RKO (cell line): ENCODE data around the gene TLR5.

Experiments used
- DNase-seq: peaks from one replicate; pipeline ENCODE4 v3.0.0-alpha.2; 2016; ENCODE audit warnings: low spot score

The TLR5 gene

DNA sequence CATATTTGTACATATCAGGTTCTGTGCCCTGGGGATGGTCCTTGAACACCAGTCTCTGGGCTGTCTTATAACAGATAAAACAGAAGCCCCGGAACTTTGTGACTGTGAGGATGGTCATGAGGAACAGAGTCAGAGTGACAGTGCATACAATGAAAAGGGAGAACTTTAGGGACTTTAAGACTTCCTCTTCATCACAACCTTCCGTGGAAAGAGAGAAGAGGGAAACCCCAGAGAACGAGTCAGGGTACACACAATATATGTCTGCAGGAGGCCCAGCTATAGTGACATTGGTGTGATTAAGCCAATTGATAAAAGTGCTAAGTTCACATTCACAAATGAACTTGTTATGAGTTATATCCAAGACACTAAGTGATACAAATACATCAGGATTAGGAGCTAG, 32.1 kb downstream of the TLR5 start:
- DNase-seq = no peak

GRCh38 chr1:223109581-223110026, 33.4 kb downstream of the TLR5 start:
- DNase-seq = no peak

DNA sequence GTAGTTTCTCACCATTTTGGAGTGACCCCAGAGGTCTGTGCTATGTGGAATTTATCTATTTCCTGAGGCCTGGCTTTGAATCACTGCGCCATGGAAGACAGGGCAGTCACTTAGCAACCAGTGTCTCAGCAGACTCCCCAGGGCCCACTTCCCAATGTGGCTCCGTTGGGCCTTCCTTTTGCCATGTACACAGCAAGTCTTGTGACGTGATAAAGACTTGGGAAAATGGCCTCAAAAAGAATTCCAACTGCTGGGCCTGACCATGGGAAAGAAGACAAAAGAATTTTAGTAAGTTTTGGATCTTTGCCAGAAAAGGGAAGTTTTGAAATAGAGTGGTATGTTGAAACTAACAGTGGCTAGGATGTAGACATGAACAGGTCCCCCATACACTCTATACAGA, 36.2 kb downstream of the TLR5 start:
- DNase-seq = no peak

- DNase-seq = no peak
These were observed 37.5 kb downstream of the TLR5 start for GRCh38 chr1:223105568-223105967.

DNA sequence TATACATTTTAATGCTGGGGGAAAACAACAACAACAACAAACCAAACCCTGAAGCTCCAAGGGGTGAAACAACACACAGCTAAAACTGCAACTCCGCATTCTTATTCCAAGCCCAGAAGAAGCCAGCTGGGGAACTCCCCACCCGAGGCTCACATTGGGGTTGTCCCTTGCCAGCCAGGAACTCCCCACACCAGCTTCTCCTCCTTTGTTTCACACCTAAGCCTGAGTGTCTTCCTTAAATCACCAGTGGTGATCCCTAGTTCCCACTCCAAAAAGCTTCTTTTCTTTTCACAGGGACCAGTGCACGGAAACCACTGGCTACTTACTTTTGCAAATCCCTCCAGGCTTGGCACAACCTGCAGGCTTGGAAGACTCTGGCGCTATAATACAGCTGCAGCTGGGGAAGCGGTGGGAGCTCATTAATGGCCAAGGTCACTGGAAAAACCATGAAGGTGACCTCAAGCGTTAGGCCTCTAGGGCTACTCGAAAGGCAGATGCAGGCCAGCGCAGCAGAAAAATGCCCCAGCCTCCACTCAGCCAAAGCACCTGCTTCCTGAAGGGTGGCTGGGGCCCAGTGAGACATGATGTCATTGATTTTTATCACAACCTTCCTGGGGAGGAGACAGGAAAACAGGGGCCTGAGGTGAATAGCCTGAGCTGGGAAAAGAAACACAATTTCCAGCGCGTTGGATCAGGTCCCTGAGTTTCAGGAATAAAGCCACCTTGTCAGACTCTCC, 40.1 kb downstream of the TLR5 start:
- DNase-seq = no peak

DNA sequence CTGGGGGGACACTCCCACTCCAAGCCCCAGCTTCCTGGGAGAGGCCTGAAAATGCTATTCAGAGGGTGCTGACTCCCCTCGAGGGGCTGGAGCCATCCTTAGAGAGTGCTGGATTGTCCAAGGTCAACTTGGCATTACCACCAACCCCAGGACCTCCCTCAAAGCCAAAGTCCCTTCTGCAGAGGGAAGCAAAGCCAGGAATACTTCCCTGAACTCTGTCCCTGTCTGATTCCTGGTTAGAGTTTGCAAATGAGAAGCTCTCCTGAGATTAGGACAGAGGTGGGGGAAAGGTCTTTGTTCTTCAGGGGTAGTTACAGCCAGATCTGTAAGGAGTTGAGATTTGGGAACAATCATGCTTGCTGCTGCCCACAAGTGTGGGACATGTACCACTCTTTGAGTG, 45.3 kb downstream of the TLR5 start:
- no peak for DNase-seq

DNA sequence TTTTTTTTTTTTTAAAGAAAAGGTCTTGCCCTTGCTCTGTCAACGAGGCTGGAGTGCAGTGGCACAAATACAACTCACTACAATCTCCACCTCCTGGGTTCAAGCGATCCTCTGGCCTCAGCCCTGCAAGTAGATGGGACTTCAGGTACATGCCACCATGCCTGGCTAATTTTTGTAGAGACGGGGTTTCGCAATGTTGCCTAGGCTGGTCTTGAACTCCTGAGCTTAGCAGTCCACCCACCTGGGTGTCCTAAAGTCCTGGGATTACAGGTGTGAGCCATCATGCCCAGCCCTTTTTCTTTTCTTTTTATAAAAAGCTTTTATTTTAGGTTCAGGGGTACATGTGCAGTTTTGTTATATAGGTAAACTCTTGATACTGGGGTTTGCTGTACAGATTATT, 47.2 kb downstream of the TLR5 start:
- DNase-seq = no peak

DNA sequence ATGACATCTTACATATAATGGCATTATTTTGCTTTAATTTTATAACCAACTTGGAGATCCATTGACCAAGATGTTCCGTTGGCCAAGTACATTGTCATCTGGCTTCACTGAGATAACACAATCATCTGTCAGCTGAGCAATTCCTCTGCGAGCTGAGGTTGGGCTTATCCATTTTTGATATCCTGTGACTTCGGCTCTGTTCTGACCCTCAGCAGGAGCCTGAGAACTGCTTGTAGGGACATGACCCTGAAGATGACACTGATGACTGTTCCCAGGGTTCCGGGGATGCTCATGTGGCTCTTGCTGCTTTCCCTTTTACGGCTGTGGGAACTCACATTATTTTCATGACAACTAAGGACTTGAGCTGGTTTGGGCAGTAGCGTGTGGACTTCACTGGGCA, 51.2 kb downstream of the TLR5 start:
- no peak for DNase-seq

GRCh38 chr1:223089250-223089649, 53.8 kb downstream of the TLR5 start:
- no peak for DNase-seq

GRCh38 chr1:223088713-223089240, 54.3 kb downstream of the TLR5 start:
- no peak for DNase-seq

GRCh38 chr1:223087291-223088255, 55.5 kb downstream of the TLR5 start:
- no peak for DNase-seq

- DNase-seq = no peak
These were observed 58.6 kb downstream of the TLR5 start for GRCh38 chr1:223084464-223084866.

GRCh38 chr1:223083831-223084230, 59.2 kb downstream of the TLR5 start:
- no peak for DNase-seq

DNA sequence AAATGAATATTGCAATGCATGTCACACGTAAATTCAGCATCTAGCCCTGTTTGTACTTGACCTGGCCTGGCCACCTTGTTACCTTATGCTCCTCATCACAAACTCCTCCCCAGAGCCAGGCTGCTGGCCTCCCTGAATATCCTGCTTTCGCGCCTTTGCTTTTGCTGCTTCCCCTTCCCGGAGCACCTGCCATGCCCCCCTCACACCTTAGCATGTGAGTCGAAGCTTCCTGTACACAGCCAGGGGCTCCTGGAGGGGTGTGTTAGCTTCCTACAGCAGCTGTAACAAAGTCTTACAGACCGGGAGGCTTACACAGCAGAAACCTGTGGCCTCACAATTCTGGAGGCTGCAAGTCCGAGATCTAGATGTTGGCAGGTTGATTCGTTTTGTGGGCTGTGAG, 60.1 kb downstream of the TLR5 start:
- DNase-seq = no peak

GRCh38 chr1:223081181-223081994, 61.7 kb downstream of the TLR5 start:
- peak; percentile 94 for DNase-seq

DNA sequence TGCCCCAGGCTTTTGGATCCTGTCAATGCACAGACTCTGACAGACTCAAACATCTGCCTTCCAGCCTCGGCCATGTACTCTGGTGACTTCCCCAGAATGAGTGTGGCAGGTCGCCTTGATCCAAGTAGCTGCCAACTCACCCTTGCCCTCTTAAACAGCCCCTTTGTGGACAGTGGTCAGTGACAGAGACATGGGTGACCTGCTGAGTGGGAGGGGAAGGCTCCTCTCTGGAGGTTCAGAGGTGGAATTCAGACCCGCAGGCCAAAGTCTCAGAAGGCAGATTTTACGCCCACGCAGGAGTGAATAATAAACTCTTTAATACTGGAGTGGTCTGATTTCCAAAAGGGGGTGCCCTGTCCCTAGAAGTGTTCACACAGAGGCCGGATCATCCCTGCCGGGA, 63.5 kb downstream of the TLR5 start:
- DNase-seq = no peak

DNA sequence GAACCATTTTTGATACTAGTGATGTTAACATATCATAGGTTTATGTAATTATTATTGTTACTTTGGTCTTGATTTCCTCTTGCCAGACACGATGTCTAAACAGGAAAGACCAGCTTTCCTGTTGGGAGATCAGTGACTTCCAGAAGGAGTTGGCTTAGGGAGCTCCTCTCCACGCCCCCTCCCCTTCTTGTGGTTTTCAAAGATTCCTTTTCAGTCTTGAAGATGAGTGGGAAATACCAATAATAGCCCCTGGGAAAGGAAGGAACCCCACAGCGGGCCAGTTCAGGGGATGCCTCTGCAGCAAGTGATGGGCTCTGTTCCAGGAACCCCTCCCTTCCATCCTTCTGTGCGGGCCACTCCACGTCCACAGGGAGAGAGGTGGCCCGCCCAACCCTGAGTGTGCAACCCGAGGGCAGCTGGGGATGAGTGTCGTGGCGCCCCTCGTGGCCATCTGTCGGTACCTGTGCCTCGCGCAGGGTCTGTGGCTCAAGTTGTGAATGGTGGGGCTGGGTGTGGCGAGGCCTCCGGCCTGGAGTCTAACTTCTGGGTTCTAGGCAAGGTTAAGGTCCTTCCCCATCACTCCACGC, 65.7 kb downstream of the TLR5 start:
- DNase-seq = no peak

- no peak for DNase-seq
These were observed 66.7 kb downstream of the TLR5 start for GRCh38 chr1:223076362-223076761.

- DNase-seq = no peak
These were observed 67.2 kb downstream of the TLR5 start for GRCh38 chr1:223075834-223076233.

DNA sequence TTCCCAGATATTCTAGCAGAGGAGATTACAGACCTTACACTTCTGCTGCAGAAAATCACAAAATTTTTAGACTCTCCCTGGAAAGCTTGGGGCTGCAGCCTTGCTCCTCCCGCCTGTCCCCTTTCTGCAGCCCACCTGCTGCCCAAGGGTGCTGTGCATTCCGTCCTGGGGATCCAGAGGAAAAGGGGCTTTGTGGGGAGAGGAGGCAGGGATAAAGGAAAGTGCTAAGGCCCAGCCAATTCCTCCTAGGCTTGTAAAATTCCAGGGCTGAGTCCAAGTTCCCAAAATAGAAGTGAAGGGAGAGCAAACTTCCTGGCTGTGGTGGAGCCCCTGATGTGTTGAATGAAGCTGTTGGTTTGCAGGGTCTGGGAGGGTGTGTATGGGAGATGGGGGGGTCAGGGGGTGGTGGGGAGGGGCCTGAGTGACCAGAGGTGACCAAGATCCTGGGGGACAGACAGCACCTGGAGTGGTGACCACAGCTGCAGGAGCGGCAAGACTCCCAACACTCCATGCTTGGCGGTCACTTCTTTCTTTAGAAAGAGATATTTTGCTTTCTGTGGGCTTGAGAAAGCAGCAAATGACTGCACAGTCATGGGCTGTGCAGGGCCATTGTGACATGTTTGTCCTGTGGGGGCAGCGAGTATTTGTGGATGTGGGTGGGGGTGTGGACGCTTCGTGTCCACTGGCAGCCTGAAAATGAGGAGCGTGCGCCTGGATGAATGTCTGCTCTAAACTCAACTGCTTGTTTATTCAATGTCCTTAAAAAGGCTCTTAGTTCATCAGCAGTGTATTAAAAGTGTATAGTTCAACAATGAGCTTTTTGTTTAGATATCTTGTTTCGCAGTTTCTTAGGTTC, 68.4 kb downstream of the TLR5 start:
- no peak for DNase-seq
